ENCODE measurements around the gene VWA2.

Gene VWA2

GRCh38 chr10:114278140-114278883, 39.3 kb downstream of the VWA2 start:
- DNase-seq, result no peak

- no peak for DNase-seq
These were observed 39.8 kb downstream of the VWA2 start for GRCh38 chr10:114278884-114279191.

- no peak for DNase-seq
These were observed 40.2 kb downstream of the VWA2 start for GRCh38 chr10:114279289-114279688.

GRCh38 chr10:114279901-114280644, 41.0 kb downstream of the VWA2 start:
- DNase-seq, result no peak

GRCh38 chr10:114281006-114281405, 42.0 kb downstream of the VWA2 start:
- no peak for DNase-seq

- DNase-seq, result no peak
These were observed 42.4 kb downstream of the VWA2 start for GRCh38 chr10:114281461-114281860.

GRCh38 chr10:114282526-114282925, 43.5 kb downstream of the VWA2 start:
- DNase-seq, result no peak

GRCh38 chr10:114283091-114283490, 44.0 kb downstream of the VWA2 start:
- DNase-seq, result no peak

GRCh38 chr10:114283535-114284234, 44.6 kb downstream of the VWA2 start:
- no peak for DNase-seq

GRCh38 chr10:114284346-114285071, 45.5 kb downstream of the VWA2 start:
- no peak for DNase-seq

- no peak for DNase-seq
These were observed 46.9 kb downstream of the VWA2 start for GRCh38 chr10:114285961-114286441.

GRCh38 chr10:114286921-114287320, 47.9 kb downstream of the VWA2 start:
- DNase-seq, result no peak

GRCh38 chr10:114288424-114289095, 49.5 kb downstream of the VWA2 start:
- DNase-seq, result no peak

- no peak for DNase-seq
These were observed 50.0 kb downstream of the VWA2 start for GRCh38 chr10:114289096-114289436.

- no peak for DNase-seq
These were observed 51.0 kb downstream of the VWA2 start for GRCh38 chr10:114290038-114290437.

- no peak for DNase-seq
These were observed 52.0 kb downstream of the VWA2 start for GRCh38 chr10:114291076-114291475.

GRCh38 chr10:114291516-114291915, 52.5 kb downstream of the VWA2 start:
- no peak for DNase-seq

- DNase-seq, result no peak
These were observed 54.0 kb downstream of the VWA2 start for GRCh38 chr10:114293075-114293474.

GRCh38 chr10:114294549-114294948, 55.5 kb downstream of the VWA2 start:
- DNase-seq, result no peak

GRCh38 chr10:114295393-114295792, 56.3 kb downstream of the VWA2 start:
- DNase-seq, result no peak

GRCh38 chr10:114297136-114297705, 58.2 kb downstream of the VWA2 start:
- no peak for DNase-seq

- DNase-seq, result no peak
These were observed 61.1 kb downstream of the VWA2 start for GRCh38 chr10:114300036-114300645.
